H1 (cell line): ENCODE measurements around the gene HSPA6. TPM values are rescaled to one million over a fixed set of nuclear protein-coding genes. Genes with fewer than 3 reads are reported as not detected.
"Not testable (repeated sequence)": the region's sequence is repeated elsewhere in the genome, so short reads cannot be mapped to it uniquely, and the experiment has no call there.

Experiments
- CTCF ChIA-PET: fragments of 300-600 bp; sonication (Branson Sonifier 250); formaldehyde crosslinking; loops from one replicate; lab custom pipeline; 2021; ENCODE audit not compliant: partially characterized antibody; lab: Charles Lee
- POLR2A ChIA-PET: fragments of 300-600 bp; sonication (Branson Sonifier 250); formaldehyde crosslinking; loops from one replicate; lab custom pipeline; 2021; ENCODE audit warnings: inconsistent platforms; ENCODE audit not compliant: partially characterized antibody; lab: Charles Lee
- DNase-seq, 2 experiments: peaks; one replicate each; pipeline versions ENCODE4 v3.0.0 to v3.0.0-alpha.2; 2010 to 2022; ENCODE audit warnings: low spot score in 2 of 2, low read depth in 1 of 2, mixed read lengths in 1 of 2
- FAIRE-seq: peaks from 2 replicates; lab custom pipeline; 2011; peaks lifted over from hg19 to GRCh38; lab: Jason Lieb, UNC
- H2AFZ ChIP-seq: 2 replicates; pipeline ENCODE4 v1.8.1; 2012; ENCODE audit warnings: low read length, inconsistent platforms
- H2AK5ac ChIP-seq: 2 replicates; pipeline ENCODE4 v1.6.1; 2013; ENCODE audit warnings: low read depth, low read length
- H2BK120ac ChIP-seq: replicated peaks from 2 replicates; pipeline ENCODE3; 2013; ENCODE audit warnings: low read depth, low read length, inconsistent platforms
- H2BK12ac ChIP-seq: 2 replicates; pipeline ENCODE4 v1.6.1; 2013; ENCODE audit warnings: low read depth, low read length
- H2BK15ac ChIP-seq: 2 replicates; pipeline ENCODE4 v1.6.1; 2013; ENCODE audit warnings: low read length
- H2BK20ac ChIP-seq: 2 replicates; pipeline ENCODE4 v1.6.1; 2013; ENCODE audit warnings: low read length
- H2BK5ac ChIP-seq: 2 replicates; pipeline ENCODE4 v1.6.1; 2013; ENCODE audit warnings: low read depth, low read length
- H3K14ac ChIP-seq: 2 replicates; pipeline ENCODE4 v1.6.1; 2013; ENCODE audit warnings: inconsistent platforms; ENCODE audit not compliant: insufficient read length
- H3K18ac ChIP-seq: 2 replicates; pipeline ENCODE4 v1.6.1; 2013; ENCODE audit warnings: low read length; ENCODE audit errors: extremely low read depth
- H3K23ac ChIP-seq: 2 replicates; pipeline ENCODE4 v1.6.1; 2013; ENCODE audit warnings: inconsistent platforms; ENCODE audit not compliant: insufficient read length
- H3K23me2 ChIP-seq: 2 replicates; pipeline ENCODE4 v1.6.1; 2013; ENCODE audit warnings: low read depth, low read length
- H3K27ac ChIP-seq: 2 replicates; pipeline ENCODE4 v1.6.1; 2011; ENCODE audit warnings: low read depth, low read length, inconsistent platforms
- H3K27me3 ChIP-seq, 4 experiments: replicated peaks in 1 of 4; 1 replicate in 1 of 4; 2 replicates in 3 of 4; pipeline versions ENCODE4 v1.6.1 to v1.8.1; 2011 to 2013; ENCODE audit warnings: low read length in 3 of 4, mild to moderate bottlenecking in 3 of 4, inconsistent platforms in 2 of 4, mixed read lengths in 2 of 4, moderate library complexity in 1 of 4; ENCODE audit not compliant: control insufficient read depth in 3 of 4, insufficient read depth in 3 of 4; ENCODE audit errors: extremely low read depth in 1 of 4
- H3K36me3 ChIP-seq, 4 experiments: 2 replicates each; pipeline versions ENCODE4 v1.6.1 to v1.8.1; 2011 to 2013; ENCODE audit warnings: mild to moderate bottlenecking in 4 of 4, low read length in 3 of 4, moderate library complexity in 2 of 4, control low read depth in 1 of 4, inconsistent platforms in 1 of 4; ENCODE audit not compliant: insufficient read depth in 4 of 4, control insufficient read depth in 2 of 4
- H3K4ac ChIP-seq: replicated peaks from 2 replicates; pipeline ENCODE3; 2013; ENCODE audit warnings: low read length, low read depth, mixed read lengths, inconsistent platforms; ENCODE audit not compliant: insufficient read length
- H3K4me1 ChIP-seq, 4 experiments: replicated peaks in 1 of 4; 1 replicate in 1 of 4; 2 replicates in 3 of 4; pipeline versions ENCODE4 v1.6.1 to v1.8.1; 2011 to 2013; ENCODE audit warnings: low read length in 3 of 4, inconsistent platforms in 2 of 4, mixed read lengths in 1 of 4; ENCODE audit not compliant: insufficient read depth in 4 of 4, control insufficient read depth in 3 of 4
- H3K4me2 ChIP-seq, 2 experiments: 2 replicates each; pipeline versions ENCODE4 v1.6.1 to v1.8.1; 2011 to 2013; ENCODE audit warnings: low read depth in 2 of 2, low read length in 2 of 2, control low read depth in 1 of 2, inconsistent platforms in 1 of 2, mild to moderate bottlenecking in 1 of 2; ENCODE audit not compliant: insufficient read depth in 1 of 2
- H3K4me3 ChIP-seq, 4 experiments: fragments of 200-600, 300-600 bp in 1 of 4; sonication (generic), shearing (Covaris generic), sonication (Bioruptor Twin) in 1 of 4; 2 replicates each; pipeline versions ENCODE4 v1.5.1 to v1.8.1; 2011 to 2016; ENCODE audit warnings: low read length in 4 of 4, low read depth in 3 of 4, control low read depth in 2 of 4, inconsistent platforms in 2 of 4, mild to moderate bottlenecking in 2 of 4, mixed read lengths in 1 of 4, moderate library complexity in 1 of 4; ENCODE audit not compliant: insufficient read depth in 2 of 4; ENCODE audit errors: extremely low read depth in 1 of 4
- H3K56ac ChIP-seq: replicated peaks from 2 replicates; pipeline ENCODE3; 2013; ENCODE audit warnings: low read depth, mild to moderate bottlenecking, mixed read lengths, low read length, inconsistent platforms; ENCODE audit not compliant: insufficient read length
- H3K79me1 ChIP-seq: 2 replicates; pipeline ENCODE4 v1.6.1; 2013; ENCODE audit warnings: low read depth, low read length, control low read depth
- H3K79me2 ChIP-seq, 2 experiments: 2 replicates each; pipeline versions ENCODE4 v1.6.1 to v1.8.1; 2012 to 2013; ENCODE audit warnings: low read length in 2 of 2, mild to moderate bottlenecking in 2 of 2, inconsistent platforms in 1 of 2; ENCODE audit not compliant: insufficient read depth in 2 of 2, control insufficient read depth in 1 of 2
- H3K9ac ChIP-seq, 4 experiments: replicated peaks in 1 of 4; 1 replicate in 1 of 4; 2 replicates in 3 of 4; pipeline versions ENCODE4 v1.6.1 to v1.8.1; 2011 to 2013; ENCODE audit warnings: low read depth in 3 of 4, low read length in 3 of 4, control low read depth in 2 of 4, mild to moderate bottlenecking in 2 of 4, moderate library complexity in 2 of 4, inconsistent platforms in 1 of 4; ENCODE audit errors: extremely low read depth in 1 of 4
- H3K9me3 ChIP-seq, 2 experiments: 2 replicates each; pipeline versions ENCODE4 v1.6.1 to v1.8.1; 2012 to 2013; ENCODE audit warnings: mild to moderate bottlenecking in 2 of 2, moderate library complexity in 2 of 2, control low read depth in 1 of 2, inconsistent platforms in 1 of 2, low read depth in 1 of 2, low read length in 1 of 2, mixed read lengths in 1 of 2; ENCODE audit not compliant: insufficient read depth in 2 of 2
- H4K20me1 ChIP-seq, 2 experiments: replicated peaks in 1 of 2; 2 replicates each; pipeline versions ENCODE3 to v1.8.1; 2011 to 2013; ENCODE audit warnings: inconsistent platforms in 2 of 2, low read length in 2 of 2, mild to moderate bottlenecking in 1 of 2; ENCODE audit not compliant: insufficient read depth in 2 of 2, control insufficient read depth in 1 of 2
- H4K5ac ChIP-seq: 2 replicates; pipeline ENCODE4 v1.6.1; 2013; ENCODE audit warnings: low read length, low read depth, mixed read lengths, inconsistent platforms; ENCODE audit not compliant: insufficient read length
- H4K8ac ChIP-seq: 2 replicates; pipeline ENCODE4 v1.8.0; 2013; ENCODE audit warnings: mild to moderate bottlenecking, moderate library complexity, low read length, inconsistent platforms; ENCODE audit not compliant: insufficient read depth; ENCODE audit errors: extremely low read depth
- H4K91ac ChIP-seq: replicated peaks from 2 replicates; pipeline ENCODE3; 2013; ENCODE audit warnings: low read length, mixed read lengths, inconsistent platforms; ENCODE audit not compliant: insufficient read length
- WGBS, 2 experiments: shearing (Covaris generic) in 1 of 2; methylation state at CpG; one replicate each; pipeline versions ENCODE4 v1.1.6 to v1.1.7; 2013 to 2015; ENCODE audit warnings: low lambda C conversion rate in 2 of 2, mixed read lengths in 2 of 2, inconsistent platforms in 1 of 2, low coverage in 1 of 2, missing lambda C conversion rate in 1 of 2; ENCODE audit not compliant: insufficient replicate concordance in 2 of 2, insufficient coverage in 1 of 2, insufficient read length in 1 of 2; ENCODE audit errors: extremely low coverage in 1 of 2, missing lambda C conversion rate in 1 of 2; 5-methylcytosine and 5-hydroxymethylcytosine counted together
- polyA plus RNA-seq, 7 experiments: library from polyadenylated mRNA; depleted of rRNA in 3 of 7; stranded (reverse) in 5 of 7; unstranded in 2 of 7; fragments of >200 nt in 5 of 7; fragments of 200-250 nt in 2 of 7; gene quantifications; 1 replicate in 5 of 7; 2 replicates in 1 of 7; 4 replicates in 1 of 7; pipeline versions ENCODE4 v1.2.1 to v1.2.3, GENCODE V29; 2011 to 2013; ENCODE audit warnings: missing spikeins in 2 of 7, mixed read lengths in 2 of 7
- total RNA-seq: library from RNA; stranded (reverse); fragmentation: NEBNext Ultra II Directional; extraction: Animal tissue kit (Norgen Biotek cat#: 25700); gene quantifications from 2 replicates; pipeline ENCODE4 v1.2.1, GENCODE V29; 2021

The HSPA6 gene
- total and polyA plus RNA-seq, 2 of the 8 experiments (the other 6 are each of a cell fraction or from before 2014, with no cell fraction given): 0.06 to 0.15 TPM

DNA sequence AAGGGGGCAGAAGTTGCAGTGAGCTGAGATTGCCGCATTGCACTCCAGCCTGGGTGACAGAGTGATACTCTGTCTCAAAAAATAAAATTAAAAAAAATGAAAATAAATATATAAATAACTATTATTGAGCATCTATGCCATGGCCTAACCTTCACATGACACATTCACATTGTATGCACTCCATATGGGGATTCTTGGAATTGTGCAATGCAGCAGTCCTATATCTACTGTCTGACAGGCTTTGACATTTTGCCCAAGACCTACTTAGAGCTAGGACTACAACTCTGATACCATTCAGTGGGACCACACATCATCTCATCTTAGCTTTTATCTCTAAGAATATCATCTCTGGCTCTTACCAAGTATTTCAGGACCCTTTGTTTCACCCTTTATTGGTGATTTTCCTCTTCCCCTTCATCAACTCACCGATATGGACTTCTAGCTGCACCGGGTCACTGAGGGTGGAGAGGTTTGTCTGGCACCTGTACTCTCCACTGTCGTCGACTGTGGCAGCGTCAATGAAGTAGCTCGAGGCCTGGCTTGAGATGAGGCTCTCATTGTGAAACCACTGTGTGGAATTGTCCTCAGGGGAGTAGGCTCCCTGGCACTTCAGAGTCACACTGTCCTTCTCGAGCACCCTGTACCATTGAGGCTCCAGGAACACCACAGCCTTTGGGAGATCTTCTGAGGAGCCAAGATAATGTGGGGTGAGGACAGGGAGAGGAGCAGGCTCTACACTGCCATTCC lies 23.8 kb downstream of the HSPA6 start:
- DNase-seq, H3K23ac ChIP-seq, H3K79me1 ChIP-seq, H3K36me3 ChIP-seq, H3K23me2 ChIP-seq, FAIRE-seq, H4K91ac ChIP-seq, H3K9me3 ChIP-seq, H3K18ac ChIP-seq, H3K79me2 ChIP-seq, H3K4ac ChIP-seq, H3K14ac ChIP-seq, H3K27ac ChIP-seq, H4K20me1 ChIP-seq, H3K4me3 ChIP-seq, H4K8ac ChIP-seq, H3K4me1 ChIP-seq, H3K27me3 ChIP-seq, H2BK5ac ChIP-seq, H2BK12ac ChIP-seq, H2BK15ac ChIP-seq, POLR2A ChIA-PET, H3K4me2 ChIP-seq, H2BK20ac ChIP-seq, H3K56ac ChIP-seq, H2BK120ac ChIP-seq, H4K5ac ChIP-seq, H2AFZ ChIP-seq, H2AK5ac ChIP-seq, CTCF ChIA-PET, H3K9ac ChIP-seq: not testable (repeated sequence)
- 95% methylated on average over 7 of the region's 8 CpGs; no CpG with 5 or more reads in 1 of the 2 experiments for WGBS, 2 experiments
